ENCODE results near the gene TAAR9. TPM values are rescaled to one million over a fixed set of nuclear protein-coding genes. Genes with fewer than 3 reads are reported as not detected.
A peak's percentile ranks its signal among the peaks of the same experiment; 100 is the strongest.

The TAAR9 gene
- total RNA-seq (not detected), polyA plus RNA-seq (not detected)
- long read RNA-seq, donor 1 = 0 reads
- long read RNA-seq, donor 2 = 0 reads

GRCh38 chr6:132537977-132538376 lies at the start of gene TAAR9:
TAAR9 (plus strand) TSS chr6:132538277; CDS start chr6:132538290, 13 bp downstream.
- intact Hi-C loops (cut with DNase I; ENCODE audit: low total_unique reads) = no loop called here
- WGBS, 5 donors = 78 to 89% (median 86%) methylated on average over 4 of the region's 4 CpGs
- H3K27me3 ChIP-seq (replicated peaks in 1 of 7) = peaks cover 0 to 21% (median 0%) of the 10 kb centered on the region in 7 donors
- TF ChIP-seq CTCF (IDR thresholded peaks at IDR 0.05 in 8 of 11, conservative IDR thresholded peaks at IDR 0.05 in 3 of 11) = no peak
- no peak for TF ChIP-seq POLR2A (IDR thresholded peaks at IDR 0.05)
- no peak for TF ChIP-seq POLR2AphosphoS5 (IDR thresholded peaks at IDR 0.05)
- H3K9me3 ChIP-seq = peaks cover 0 to 9% (median 4%) of the 10 kb centered on the region in 8 donors
- H3K27ac ChIP-seq = no peak within 1 kb of the TSS
- no peaks in the 10 kb centered on the region for H3K36me3 ChIP-seq
- no peak for DNase-seq
- no peaks in the 10 kb centered on the region for H3K4me1 ChIP-seq
- no peak within 1 kb of the TSS for H3K4me3 ChIP-seq

- Histone ChIP-seq H3K9me3 (peaks cover 0 to 7% (median 0%) of the 10 kb centered on the region in 8 donors), H3K27me3 (replicated peaks in 1 of 7) (no peaks in the 10 kb centered on the region), H3K4me1 (peaks cover 31 to 88% (median 59%) of the 10 kb centered on the region in 6 donors), H3K4me3 (peak overlapping the region in 1 of 8 donors; percentile 48), H3K27ac (peak overlapping the region; percentile 37 to 83 (median 74)), H3K36me3 (peaks cover 0 to 37% (median 5%) of the 10 kb centered on the region in 6 donors)
- WGBS, 5 donors = 87 to 93% (median 91%) methylated on average over 4 of the region's 4 CpGs
- TF ChIP-seq POLR2AphosphoS5 (IDR thresholded peaks at IDR 0.05) = no peak
- no peak for TF ChIP-seq POLR2A (IDR thresholded peaks at IDR 0.05)
- TF ChIP-seq CTCF (IDR thresholded peaks at IDR 0.05 in 8 of 11, conservative IDR thresholded peaks at IDR 0.05 in 3 of 11) = no peak
- intact Hi-C loops (cut with DNase I; ENCODE audit: low total_unique reads) = no loop called here
- no peak for DNase-seq
These were observed 48.7 kb upstream of the TAAR9 start for GRCh38 chr6:132489376-132489775.

- Histone ChIP-seq H3K36me3 (peaks cover 0 to 42% (median 5%) of the 10 kb centered on the region in 6 donors), H3K4me3 (peak overlapping the region in 4 of 8 donors; percentile 5 to 48 (median 17)), H3K27ac (peak overlapping the region; percentile 37 to 83 (median 74)), H3K4me1 (peaks cover 37 to 88% (median 59%) of the 10 kb centered on the region in 6 donors), H3K9me3 (peaks cover 0 to 7% (median 0%) of the 10 kb centered on the region in 8 donors), H3K27me3 (replicated peaks in 1 of 7) (no peaks in the 10 kb centered on the region)
- TF ChIP-seq POLR2A (IDR thresholded peaks at IDR 0.05) = no peak
- no peak for DNase-seq
- intact Hi-C loops (cut with DNase I; ENCODE audit: low total_unique reads) = no loop called here
- WGBS, 5 donors = 13 to 33% (median 25%) methylated on average over 6 of the region's 6 CpGs
These were observed 48.1 kb upstream of the TAAR9 start for GRCh38 chr6:132490024-132490423.

GRCh38 chr6:132490478-132491204 lies 47.4 kb upstream of the TAAR9 start:
- peak; percentile 77 for DNase-seq
- Histone ChIP-seq H3K36me3 (peaks cover 0 to 42% (median 5%) of the 10 kb centered on the region in 6 donors), H3K4me1 (peaks cover 39 to 88% (median 65%) of the 10 kb centered on the region in 6 donors), H3K9me3 (peaks cover 0 to 7% (median 0%) of the 10 kb centered on the region in 8 donors), H3K4me3 (peak overlapping the region in 4 of 8 donors; percentile 5 to 48 (median 17)), H3K27ac (peak overlapping the region; percentile 37 to 83 (median 74)), H3K27me3 (replicated peaks in 1 of 7) (no peaks in the 10 kb centered on the region)
- intact Hi-C loops (cut with DNase I; ENCODE audit: low total_unique reads) = no loop called here
- TF ChIP-seq POLR2AphosphoS5 (IDR thresholded peaks at IDR 0.05) (peak in 1 of 3 donors; percentile 34), POLR2A (IDR thresholded peaks at IDR 0.05) (no peak)
- 37 to 61% (median 56%) methylated on average over 10 of the region's 10 CpGs for WGBS, 5 donors

- peaks cover 0 to 40% (median 5%) of the 10 kb centered on the region in 6 donors for H3K36me3 ChIP-seq
- H3K27me3 ChIP-seq (replicated peaks in 1 of 7) = no peaks in the 10 kb centered on the region
- peaks cover 41 to 89% (median 71%) of the 10 kb centered on the region in 6 donors for H3K4me1 ChIP-seq
- intact Hi-C loops (cut with DNase I; ENCODE audit: low total_unique reads) = no loop called here
- peak overlapping the region in 1 of 8 donors; percentile 48 for H3K4me3 ChIP-seq
- H3K9me3 ChIP-seq = peaks cover 0 to 4% (median 0%) of the 10 kb centered on the region in 8 donors
- no peak for TF ChIP-seq POLR2A (IDR thresholded peaks at IDR 0.05)
- no peak for TF ChIP-seq CTCF (IDR thresholded peaks at IDR 0.05 in 8 of 11, conservative IDR thresholded peaks at IDR 0.05 in 3 of 11)
- TF ChIP-seq POLR2AphosphoS5 (IDR thresholded peaks at IDR 0.05) = no peak
- no peak for DNase-seq
- peak overlapping the region in 7 of 8 donors; percentile 17 to 83 (median 74) for H3K27ac ChIP-seq
- 76 to 85% (median 80%) methylated on average over 5 of the region's 5 CpGs for WGBS, 5 donors
These were observed 46.8 kb upstream of the TAAR9 start for GRCh38 chr6:132491303-132491702.

Data from spleen (tissue), 13 donors.